Tibial nerve (tissue), 4 donors: ENCODE measurements around the gene TOMM5.

Experiments used
- CTCF ChIP-seq, 5 experiments: fragments of 200-600 bp in 3 of 5; fragments of 450-650 bp in 2 of 5; sonication (generic) in 3 of 5; IDR thresholded peaks; one replicate each; pipeline ENCODE4 v1.5.1; 2016 to 2019; ENCODE audit warnings: antibody characterized with exemption in 5 of 5, mild to moderate bottlenecking in 3 of 5, moderate library complexity in 2 of 5
- EP300 ChIP-seq, 2 donors: sonication (generic); formaldehyde crosslinking; IDR thresholded peaks; one replicate each; pipeline ENCODE4 v1.6.1; 2017; ENCODE audit warnings: antibody characterized with exemption in 2 of 2, mild to moderate bottlenecking in 1 of 2
- POLR2A ChIP-seq, 2 donors: fragments of 450-650 bp; IDR thresholded peaks; one replicate each; pipeline ENCODE4 v1.6.1; 2017; ENCODE audit warnings: antibody characterized with exemption in 2 of 2, mild to moderate bottlenecking in 2 of 2, moderate library complexity in 2 of 2

- no peak for TF ChIP-seq CTCF (IDR thresholded peaks at IDR 0.05)
- no peak for TF ChIP-seq EP300 (IDR thresholded peaks at IDR 0.05)
- TF ChIP-seq POLR2A (IDR thresholded peaks at IDR 0.05), result no peak
Observed at GRCh38 chr9:37559125-37559524, 33.3 kb downstream of the TOMM5 start.
